CD8-positive, alpha-beta memory T cell (primary cell): ENCODE measurements around the gene CLIC3. TPM values are rescaled to one million over a fixed set of nuclear protein-coding genes. Genes with fewer than 3 reads are reported as not detected.

ENCODE experiments used
- CTCF ChIA-PET: fragments of 350-600 bp; sonication (Branson Sonifier 250); formaldehyde crosslinking; loops from one replicate; lab custom pipeline; 2021; ENCODE audit warnings: antibody characterized with exemption; lab: Charles Lee
- POLR2A ChIA-PET: fragments of 350-600 bp; sonication (Branson Sonifier 250); formaldehyde crosslinking; loops from one replicate; lab custom pipeline; 2021; ENCODE audit warnings: antibody characterized with exemption; lab: Charles Lee
- DNase-seq, 5 donors: peaks; one replicate each; pipeline versions ENCODE4 v3.0.0 to v3.0.0-alpha.2; 2020 to 2022; ENCODE audit warnings: mixed read lengths in 1 of 5
- H3K27ac ChIP-seq: one replicate; pipeline ENCODE4 v1.7.0; 2013; ENCODE audit warnings: low read depth, mild to moderate bottlenecking, low read length, moderate library complexity
- H3K27me3 ChIP-seq: 2 replicates; pipeline ENCODE4 v1.7.0; 2013; ENCODE audit warnings: low read length, mild to moderate bottlenecking; ENCODE audit not compliant: insufficient read depth, poor library complexity, severe bottlenecking
- H3K36me3 ChIP-seq: 2 replicates; pipeline ENCODE4 v1.7.0; 2013; ENCODE audit warnings: mild to moderate bottlenecking, low read length, moderate library complexity; ENCODE audit not compliant: insufficient read depth
- H3K4me1 ChIP-seq: 2 replicates; pipeline ENCODE4 v1.7.0; 2013; ENCODE audit warnings: mild to moderate bottlenecking, low read length, moderate library complexity; ENCODE audit not compliant: insufficient read depth
- H3K4me3 ChIP-seq: 2 replicates; pipeline ENCODE4 v1.7.0; 2013; ENCODE audit warnings: mild to moderate bottlenecking, low read length
- H3K9me3 ChIP-seq: 2 replicates; pipeline ENCODE4 v1.7.0; 2013; ENCODE audit warnings: mild to moderate bottlenecking, low read length
- H3K27ac Mint-ChIP-seq, 8 donors: one replicate each; pipeline ENCODE4 v1.8.0; 2020 to 2021; ENCODE audit warnings: mixed read lengths in 8 of 8, mild to moderate bottlenecking in 6 of 8, inconsistent platforms in 3 of 8, moderate library complexity in 3 of 8
- H3K27me3 Mint-ChIP-seq, 2 donors: one replicate each; pipeline ENCODE4 v1.8.0; 2020 to 2021; ENCODE audit warnings: mixed read lengths in 2 of 2, mild to moderate bottlenecking in 1 of 2, moderate library complexity in 1 of 2
- H3K36me3 Mint-ChIP-seq, 3 donors: one replicate each; pipeline ENCODE4 v1.8.0; 2020 to 2021; ENCODE audit warnings: mixed read lengths in 3 of 3, inconsistent platforms in 1 of 3, mild to moderate bottlenecking in 1 of 3
- H3K4me1 Mint-ChIP-seq, 3 donors: one replicate each; pipeline ENCODE4 v1.8.0; 2020 to 2021; ENCODE audit warnings: mixed read lengths in 3 of 3, inconsistent platforms in 1 of 3, mild to moderate bottlenecking in 1 of 3
- H3K4me3 Mint-ChIP-seq, 7 donors: one replicate each; pipeline ENCODE4 v1.8.0; 2020 to 2021; ENCODE audit warnings: mixed read lengths in 7 of 7, mild to moderate bottlenecking in 6 of 7, moderate library complexity in 4 of 7, inconsistent platforms in 2 of 7
- H3K9me3 Mint-ChIP-seq, 5 donors: one replicate each; pipeline ENCODE4 v1.8.0; 2020 to 2022; ENCODE audit warnings: mixed read lengths in 5 of 5, mild to moderate bottlenecking in 3 of 5, moderate library complexity in 2 of 5, inconsistent platforms in 1 of 5
- polyA plus RNA-seq: library from polyadenylated mRNA; unstranded; fragments of 300-500 nt; fragmentation: Illumina TruSeq; gene quantifications from one replicate; pipeline ENCODE4 v1.2.3, GENCODE V29; 2021
- total RNA-seq, 2 experiments: library from RNA; stranded (reverse); gene quantifications; one replicate each; pipeline ENCODE4 v1.2.3, GENCODE V29; 2021

The CLIC3 gene
- 1 to 10 TPM; 3.4 to 4.1 TPM for total RNA-seq
- 52.1 TPM for polyA plus RNA-seq

DNA sequence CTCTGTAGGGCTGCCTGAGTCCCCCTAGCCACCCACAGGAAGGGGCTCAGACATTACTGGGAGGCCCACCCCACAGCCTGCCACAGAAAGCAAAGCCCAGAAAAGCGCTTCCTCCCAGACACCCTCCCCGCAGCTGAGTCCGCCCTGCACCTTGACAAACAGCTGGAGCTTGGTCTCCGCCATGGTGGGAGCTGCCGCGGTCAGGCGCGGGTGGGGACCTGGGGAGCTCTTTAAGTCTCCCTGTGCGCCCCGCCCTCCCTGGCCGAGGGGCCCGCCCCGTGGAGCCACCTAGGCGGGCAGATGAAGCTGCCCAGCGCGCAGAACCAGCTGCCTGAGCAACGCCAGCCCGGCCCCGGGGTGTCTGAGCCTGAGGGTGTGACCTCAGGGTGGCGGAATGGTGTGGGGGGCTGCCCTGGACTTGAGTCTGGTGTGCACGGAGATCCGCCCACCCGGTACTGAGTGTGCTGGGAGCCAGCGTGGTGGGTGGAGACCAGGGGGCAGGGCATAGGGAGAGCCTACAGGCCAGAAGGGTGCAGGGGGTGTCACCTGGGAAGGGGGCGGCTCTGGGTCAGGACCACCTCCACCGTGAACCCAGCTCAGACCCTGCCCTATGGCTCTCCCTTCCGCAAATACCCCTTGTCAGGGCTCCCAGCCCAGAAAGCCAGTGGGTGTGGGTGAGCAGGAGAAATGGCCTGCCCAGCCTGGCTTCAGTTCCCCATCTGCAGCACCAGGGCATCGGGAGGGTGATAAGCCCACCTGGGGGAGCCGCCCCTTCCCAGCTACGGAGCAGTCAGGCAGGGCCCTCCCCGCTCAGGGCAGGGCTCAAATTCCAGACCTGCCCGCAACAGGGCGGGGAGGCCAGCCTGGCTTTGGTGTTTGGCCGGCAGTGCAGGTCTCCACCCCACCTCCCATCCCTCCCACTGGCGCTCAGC lies at the start of gene CLIC3:
CLIC3 (minus strand) TSS at position 208 of the 932 bp plus-strand sequence; CDS start at position 183, 25 bp downstream.
- H3K27me3 Mint-ChIP-seq, result no peaks in the 10 kb centered on the region
- Histone ChIP-seq H3K9me3 (no peaks in the 10 kb centered on the region), H3K27me3 (no peaks in the 10 kb centered on the region), H3K27ac (peak within 1 kb of the TSS; percentile 62), H3K36me3 (no peaks in the 10 kb centered on the region), H3K4me3 (peak within 1 kb of the TSS; percentile 51), H3K4me1 (peaks cover 58% of the 10 kb centered on the region)
- peak within 1 kb of the TSS; percentile 77 to 94 (median 85) for H3K4me3 Mint-ChIP-seq
- H3K27ac Mint-ChIP-seq, result peak within 1 kb of the TSS; percentile 96 to 99 (median 97)
- H3K4me1 Mint-ChIP-seq, result peaks cover 44 to 71% (median 44%) of the 10 kb centered on the region in 3 donors
- DNase-seq, result peak; percentile 64 to 85 (median 70)
- H3K9me3 Mint-ChIP-seq, result no peaks in the 10 kb centered on the region
- POLR2A ChIA-PET, result interaction anchor here (0.5 to 1.6 kb wide), 10 partner anchors 11 to 68 kb away, joined by 3 to 11 read pairs (median 3); partner anchors contain the start of genes C8G and FBXW5
- CTCF ChIA-PET, result interaction anchor here (0.6 to 6.7 kb wide), 14 partner anchors 9 to 204 kb away, joined by 3 to 72 read pairs (median 5); partner anchors contain the start of genes ABCA2, AJM1, C8G and FBXW5
- peaks cover 0 to 17% (median 0%) of the 10 kb centered on the region in 3 donors for H3K36me3 Mint-ChIP-seq

DNA sequence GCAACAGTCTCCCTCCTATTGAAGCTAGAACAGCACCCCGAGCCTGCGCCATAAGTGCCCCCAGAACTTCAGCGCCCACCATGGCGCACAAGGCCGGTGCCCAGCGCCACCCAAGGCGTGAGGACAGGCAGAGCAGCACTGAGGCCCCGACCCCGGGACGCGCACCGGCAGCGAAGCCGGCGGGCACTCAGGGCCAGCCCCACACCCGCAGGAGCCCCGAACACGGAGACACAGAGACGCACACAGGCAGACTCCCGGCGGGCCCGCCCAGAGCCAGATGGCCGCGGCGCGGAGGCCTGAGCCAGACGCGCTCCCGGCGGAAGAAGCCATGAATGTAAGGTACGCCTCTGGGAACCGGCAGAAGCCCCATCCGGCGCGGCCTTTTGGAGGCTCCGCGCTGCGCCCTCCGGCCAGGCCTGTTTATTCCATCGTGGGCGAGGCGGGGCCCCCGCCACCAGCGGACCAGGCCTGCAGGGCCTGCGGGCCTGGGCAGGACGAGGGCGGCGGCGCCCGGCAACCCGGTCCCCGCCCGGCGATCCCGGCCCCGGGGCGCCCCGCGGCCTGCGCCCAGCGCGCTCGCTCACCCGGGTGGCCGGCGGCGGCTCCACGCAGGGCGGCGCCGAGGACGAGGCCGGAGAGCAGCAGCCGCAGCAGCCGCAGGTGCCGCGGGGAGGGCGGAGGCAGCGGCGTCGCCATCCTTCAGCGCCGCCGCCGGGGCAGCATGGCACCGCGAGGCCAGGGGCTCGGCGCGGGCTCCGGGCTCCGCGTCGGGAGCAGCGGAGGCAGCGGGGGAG lies 49.1 kb upstream of the CLIC3 start:
- peak overlapping the region; percentile 24 for H3K27ac ChIP-seq
- peaks cover 27% of the 10 kb centered on the region for H3K4me1 ChIP-seq
- H3K4me3 ChIP-seq, result peak overlapping the region; percentile 47
- no peaks in the 10 kb centered on the region for H3K36me3 Mint-ChIP-seq
- CTCF ChIA-PET, result interaction anchor here (1.0 to 4.4 kb wide), 14 partner anchors 10 to 268 kb away, joined by 3 to 87 read pairs (median 7); partner anchors contain the start of genes AJM1, MAN1B1 and SAPCD2
- peaks cover 28 to 31% of the 10 kb centered on the region in 2 donors for H3K27me3 Mint-ChIP-seq
- H3K9me3 ChIP-seq, result no peaks in the 10 kb centered on the region
- peaks cover 6 to 26% (median 13%) of the 10 kb centered on the region in 3 donors for H3K4me1 Mint-ChIP-seq
- H3K36me3 ChIP-seq, result no peaks in the 10 kb centered on the region
- H3K9me3 Mint-ChIP-seq, result no peaks in the 10 kb centered on the region
- no peak for DNase-seq
- peak overlapping the region in 2 of 8 donors; percentile 43 to 60 for H3K27ac Mint-ChIP-seq
- H3K27me3 ChIP-seq, result peaks cover 43% of the 10 kb centered on the region
- peak overlapping the region; percentile 70 to 87 (median 86) for H3K4me3 Mint-ChIP-seq
- POLR2A ChIA-PET, result interaction anchor here (1.2 kb wide), 1 partner anchor 10 kb away, joined by 3 read pairs; no protein-coding TSS in a partner anchor

DNA sequence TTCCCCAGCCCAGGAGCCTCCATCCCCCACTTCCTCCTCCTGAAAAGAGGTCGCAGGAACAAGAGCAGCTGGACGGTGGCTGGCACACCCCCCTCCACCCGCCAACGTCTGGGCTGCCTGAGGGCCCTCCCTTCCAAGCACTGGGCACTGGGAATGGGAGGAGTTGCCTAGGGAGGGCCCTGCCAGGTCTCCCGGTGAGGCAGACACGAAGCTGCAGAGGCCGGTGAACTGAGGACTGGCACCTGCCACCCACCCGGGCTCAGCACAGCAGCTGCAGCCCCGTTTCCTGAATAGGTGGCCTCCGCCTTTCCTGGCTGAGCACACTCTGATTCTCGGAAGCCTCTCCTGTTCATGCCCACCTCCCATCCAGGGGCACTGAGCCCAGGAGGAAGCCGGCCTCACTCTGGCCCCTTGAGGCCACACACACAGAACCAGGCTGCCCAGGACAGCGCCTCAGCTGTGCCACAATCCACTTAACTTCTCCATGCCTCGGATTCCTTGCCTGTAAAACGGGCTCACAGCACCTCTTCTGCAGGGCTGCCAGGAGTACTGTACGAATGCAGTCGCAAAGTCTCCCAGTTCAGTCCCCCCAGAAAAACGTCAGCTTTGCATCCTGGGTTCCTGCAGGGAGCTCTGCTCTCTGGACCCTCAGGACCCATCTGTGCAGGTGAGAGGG lies 48.3 kb upstream of the CLIC3 start:
- Histone ChIP-seq H3K36me3 (no peaks in the 10 kb centered on the region), H3K27ac (peak overlapping the region; percentile 24), H3K4me3 (peak overlapping the region; percentile 34), H3K4me1 (peaks cover 27% of the 10 kb centered on the region), H3K9me3 (no peaks in the 10 kb centered on the region), H3K27me3 (peaks cover 34% of the 10 kb centered on the region)
- H3K36me3 Mint-ChIP-seq, result no peaks in the 10 kb centered on the region
- POLR2A ChIA-PET, result interaction anchor here (0.6 to 0.9 kb wide), 2 partner anchors 9 to 33 kb away, joined by 3 read pairs; partner anchors contain the start of gene UAP1L1
- H3K4me3 Mint-ChIP-seq, result peak overlapping the region; percentile 70 to 87 (median 86)
- peak overlapping the region in 3 of 8 donors; percentile 43 to 73 (median 60) for H3K27ac Mint-ChIP-seq
- peaks cover 24 to 25% of the 10 kb centered on the region in 2 donors for H3K27me3 Mint-ChIP-seq
- H3K4me1 Mint-ChIP-seq, result peaks cover 6 to 26% (median 13%) of the 10 kb centered on the region in 3 donors
- DNase-seq, result no peak
- CTCF ChIA-PET, result interaction anchor here (0.9 to 2.5 kb wide), 7 partner anchors 10 to 258 kb away, joined by 3 to 18 read pairs (median 5); partner anchors contain the start of genes MAN1B1 and SAPCD2
- no peaks in the 10 kb centered on the region for H3K9me3 Mint-ChIP-seq

DNA sequence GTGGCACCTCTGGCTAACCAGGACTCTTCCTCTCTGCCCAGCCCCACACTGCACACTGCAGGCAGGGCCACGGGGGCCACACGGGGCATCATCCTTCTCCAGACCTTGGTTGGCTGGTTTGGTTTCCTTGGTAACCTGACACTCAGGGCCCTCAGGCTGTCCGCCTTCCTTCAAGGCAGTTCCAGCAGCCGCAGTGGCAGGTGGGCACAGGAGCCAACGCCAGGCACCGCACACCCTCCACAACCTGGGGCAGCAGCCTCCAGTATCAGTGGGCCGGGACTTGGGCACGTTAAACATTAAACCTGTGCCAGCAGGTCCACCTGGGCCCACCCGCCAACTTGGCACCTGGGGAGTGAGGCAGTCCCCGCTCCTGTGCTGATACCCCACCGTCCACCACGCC lies 47.7 kb upstream of the CLIC3 start:
- DNase-seq, result no peak
- peaks cover 28% of the 10 kb centered on the region for H3K27me3 ChIP-seq
- no peaks in the 10 kb centered on the region for H3K9me3 ChIP-seq
- H3K9me3 Mint-ChIP-seq, result no peaks in the 10 kb centered on the region
- H3K4me3 Mint-ChIP-seq, result peak overlapping the region in 4 of 7 donors; percentile 9 to 86 (median 56)
- H3K27me3 Mint-ChIP-seq, result peaks cover 20 to 22% of the 10 kb centered on the region in 2 donors
- H3K27ac Mint-ChIP-seq, result no peak overlapping the region
- ChIA-PET POLR2A (interaction anchor here (0.9 kb wide), 1 partner anchor 34 kb away, joined by 3 read pairs; the partner anchor contains the start of gene UAP1L1), CTCF (interaction anchor here (0.9 to 2.5 kb wide), 6 partner anchors 9 to 257 kb away, joined by 3 to 18 read pairs (median 6); partner anchors contain the start of gene SAPCD2)
- H3K4me1 ChIP-seq, result peaks cover 27% of the 10 kb centered on the region
- no peak overlapping the region for H3K4me3 ChIP-seq
- no peak overlapping the region for H3K27ac ChIP-seq
- H3K4me1 Mint-ChIP-seq, result peaks cover 6 to 26% (median 13%) of the 10 kb centered on the region in 3 donors
- no peaks in the 10 kb centered on the region for H3K36me3 Mint-ChIP-seq
- no peaks in the 10 kb centered on the region for H3K36me3 ChIP-seq

GRCh38 chr9:137042751-137043727 lies 46.7 kb upstream of the CLIC3 start:
- H3K4me3 Mint-ChIP-seq, result peak overlapping the region in 2 of 7 donors; percentile 39 to 54

GRCh38 chr9:137041124-137041523 lies 44.8 kb upstream of the CLIC3 start:
- no peak for DNase-seq
- H3K9me3 ChIP-seq, result no peaks in the 10 kb centered on the region
- ChIA-PET CTCF (interaction anchor here (1.0 to 1.8 kb wide), 2 partner anchors 12 to 94 kb away, joined by 3 to 6 read pairs; no protein-coding TSS in a partner anchor), POLR2A (no interaction called here)
- peaks cover 6 to 18% (median 13%) of the 10 kb centered on the region in 3 donors for H3K4me1 Mint-ChIP-seq
- peaks cover 23% of the 10 kb centered on the region for H3K4me1 ChIP-seq
- H3K9me3 Mint-ChIP-seq, result no peaks in the 10 kb centered on the region
- peaks cover 11% of the 10 kb centered on the region for H3K27me3 ChIP-seq
- H3K27ac Mint-ChIP-seq, result no peak overlapping the region
- peaks cover 6 to 10% of the 10 kb centered on the region in 2 donors for H3K27me3 Mint-ChIP-seq
- no peaks in the 10 kb centered on the region for H3K36me3 Mint-ChIP-seq
- no peaks in the 10 kb centered on the region for H3K36me3 ChIP-seq
- no peak overlapping the region for H3K27ac ChIP-seq
- H3K4me3 Mint-ChIP-seq, result no peak overlapping the region
- no peak overlapping the region for H3K4me3 ChIP-seq

More at GRCh38 chr9:137042751-137043727, 46.7 kb upstream of the CLIC3 start:
- Histone ChIP-seq H3K9me3 (no peaks in the 10 kb centered on the region), H3K27ac (no peak overlapping the region), H3K4me1 (peaks cover 27% of the 10 kb centered on the region), H3K4me3 (no peak overlapping the region), H3K36me3 (no peaks in the 10 kb centered on the region), H3K27me3 (peaks cover 25% of the 10 kb centered on the region)
- ChIA-PET POLR2A (no interaction called here), CTCF (interaction anchor here (0.7 to 2.5 kb wide), 4 partner anchors 8 to 72 kb away, joined by 3 to 18 read pairs (median 8); partner anchors contain the start of gene SAPCD2)
- peaks cover 20 to 21% of the 10 kb centered on the region in 2 donors for H3K27me3 Mint-ChIP-seq
- H3K36me3 Mint-ChIP-seq, result no peaks in the 10 kb centered on the region
- H3K9me3 Mint-ChIP-seq, result no peaks in the 10 kb centered on the region
- peaks cover 6 to 26% (median 13%) of the 10 kb centered on the region in 3 donors for H3K4me1 Mint-ChIP-seq
- H3K27ac Mint-ChIP-seq, result no peak overlapping the region
- DNase-seq, result no peak
